Spleen (tissue), 7 donors: ENCODE measurements around the gene PCBP3.
A peak's percentile ranks its signal among the peaks of the same experiment; 100 is the strongest.

Source experiments
- POLR2A ChIP-seq, 3 donors: fragments of 450-650 bp; IDR thresholded peaks; one replicate each; pipeline ENCODE4 v1.5.1; 2017; ENCODE audit warnings: antibody characterized with exemption in 3 of 3, mild to moderate bottlenecking in 1 of 3
- TF ChIP-seq, protein P1 (sequence below), 11 experiments: fragments of 200-600 bp in 7 of 11; fragments of 450-650 bp in 4 of 11; sonication (generic) in 4 of 11; IDR thresholded peaks in 8 of 11; conservative IDR thresholded peaks in 3 of 11; 1 replicate in 7 of 11; 2 replicates in 4 of 11; pipeline versions ENCODE4 v1.4.0 to v1.8.0; 2016 to 2021; ENCODE audit warnings: antibody characterized with exemption in 11 of 11, inconsistent platforms in 4 of 11, mild to moderate bottlenecking in 1 of 11
- donor health status: DM: no; HTN: no; CAD: no; lungs with moderate emphysema.
- donor health status: DM: no; HTN: no; CAD: no.
- donor health status: DM: no; HTN: no; CAD: no.

DNA sequence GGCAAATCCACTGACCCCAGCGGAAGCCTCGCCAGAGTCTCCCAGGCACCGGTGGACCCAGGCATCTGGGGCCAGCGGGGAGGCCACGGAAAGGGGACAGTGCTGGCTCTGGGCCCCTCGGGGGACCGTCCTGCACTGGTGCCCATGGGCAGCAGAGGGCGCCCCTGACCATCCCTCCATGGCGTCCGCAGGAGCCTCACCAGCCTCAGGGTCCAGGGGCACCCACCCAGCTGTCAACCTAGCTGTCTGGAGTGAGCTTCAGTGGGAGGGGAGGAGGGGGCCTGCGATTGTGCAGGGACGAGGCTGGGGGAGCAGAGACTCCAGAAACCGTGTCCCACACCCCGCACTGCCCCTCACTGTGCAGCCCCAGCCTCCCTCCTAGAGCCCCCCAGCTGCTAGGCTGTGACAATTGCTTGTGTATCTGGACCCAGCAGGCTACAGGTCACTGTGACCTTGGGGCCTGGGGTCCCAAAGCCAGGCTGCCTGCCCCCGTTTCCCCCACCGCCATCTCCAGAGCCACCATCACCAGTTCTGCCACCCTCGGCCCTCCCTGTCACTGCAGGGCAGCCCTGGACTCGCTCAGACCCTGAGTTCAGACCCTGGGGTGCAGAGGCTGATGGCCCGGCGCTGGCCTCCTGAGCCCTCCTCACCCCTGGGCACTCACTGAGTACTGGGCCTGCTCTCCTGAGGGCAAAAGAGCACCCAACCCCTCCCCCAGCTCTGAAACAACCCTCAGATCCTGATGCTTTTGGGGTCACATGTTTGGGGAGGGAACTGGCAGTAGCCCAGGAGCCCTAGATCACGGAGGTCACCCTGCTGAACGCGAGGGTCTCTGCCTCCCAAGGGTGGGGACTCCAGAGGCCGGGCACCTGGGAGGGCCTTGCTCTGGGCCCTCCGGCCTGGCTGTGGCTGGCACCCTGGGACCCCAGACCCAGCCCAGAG lies 327.4 kb downstream of the PCBP3 start:
- TF ChIP-seq POLR2A (IDR thresholded peaks at IDR 0.05): no peak
- TF ChIP-seq, protein P1, sequence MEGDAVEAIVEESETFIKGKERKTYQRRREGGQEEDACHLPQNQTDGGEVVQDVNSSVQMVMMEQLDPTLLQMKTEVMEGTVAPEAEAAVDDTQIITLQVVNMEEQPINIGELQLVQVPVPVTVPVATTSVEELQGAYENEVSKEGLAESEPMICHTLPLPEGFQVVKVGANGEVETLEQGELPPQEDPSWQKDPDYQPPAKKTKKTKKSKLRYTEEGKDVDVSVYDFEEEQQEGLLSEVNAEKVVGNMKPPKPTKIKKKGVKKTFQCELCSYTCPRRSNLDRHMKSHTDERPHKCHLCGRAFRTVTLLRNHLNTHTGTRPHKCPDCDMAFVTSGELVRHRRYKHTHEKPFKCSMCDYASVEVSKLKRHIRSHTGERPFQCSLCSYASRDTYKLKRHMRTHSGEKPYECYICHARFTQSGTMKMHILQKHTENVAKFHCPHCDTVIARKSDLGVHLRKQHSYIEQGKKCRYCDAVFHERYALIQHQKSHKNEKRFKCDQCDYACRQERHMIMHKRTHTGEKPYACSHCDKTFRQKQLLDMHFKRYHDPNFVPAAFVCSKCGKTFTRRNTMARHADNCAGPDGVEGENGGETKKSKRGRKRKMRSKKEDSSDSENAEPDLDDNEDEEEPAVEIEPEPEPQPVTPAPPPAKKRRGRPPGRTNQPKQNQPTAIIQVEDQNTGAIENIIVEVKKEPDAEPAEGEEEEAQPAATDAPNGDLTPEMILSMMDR (IDR thresholded peaks at IDR 0.05 in 8 of 11, conservative IDR thresholded peaks at IDR 0.05 in 3 of 11): peak; percentile 29 to 90 (median 83)
